Measurements from ENCODE around the gene AXL.
A peak's percentile ranks its signal among the peaks of the same experiment; 100 is the strongest.

The AXL gene

GRCh38 chr19:41244117-41244516 lies 25.1 kb downstream of the AXL start:
- Histone ChIP-seq H3K27me3 (ENCODE audit: control insufficient read depth in 1 of 2, insufficient read depth in 2 of 2, low read length in 2 of 2) (no peaks in the 10 kb centered on the region), H3K4me1 (ENCODE audit: insufficient read depth, low read length) (no peaks in the 10 kb centered on the region), H3K27ac (ENCODE audit: low read depth, low read length) (no peak overlapping the region), H3K9ac (ENCODE audit: low read length) (no peak overlapping the region), H3K9me3 (ENCODE audit: low read length) (no peaks in the 10 kb centered on the region), H3K36me3 (ENCODE audit: insufficient read depth, low read length) (peaks cover 72% of the 10 kb centered on the region), H3K4me3 (ENCODE audit: low read depth in 1 of 2, low read length in 2 of 2) (no peak overlapping the region)

- peaks cover 71% of the 10 kb centered on the region for H3K36me3 ChIP-seq (ENCODE audit: insufficient read depth, low read length)
- H3K9me3 ChIP-seq (ENCODE audit: low read length) = no peaks in the 10 kb centered on the region
- no peak overlapping the region for H3K4me3 ChIP-seq (ENCODE audit: low read depth in 1 of 2, low read length in 2 of 2)
- H3K27me3 ChIP-seq (ENCODE audit: control insufficient read depth in 1 of 2, insufficient read depth in 2 of 2, low read length in 2 of 2) = no peaks in the 10 kb centered on the region
- H3K4me1 ChIP-seq (ENCODE audit: insufficient read depth, low read length) = no peaks in the 10 kb centered on the region
- no peak overlapping the region for H3K27ac ChIP-seq (ENCODE audit: low read depth, low read length)
- no peak overlapping the region for H3K9ac ChIP-seq (ENCODE audit: low read length)
These were observed 26.8 kb downstream of the AXL start for GRCh38 chr19:41245843-41246242.

- H3K9ac ChIP-seq (ENCODE audit: low read length) = no peak overlapping the region
These were observed 29.9 kb downstream of the AXL start for GRCh38 chr19:41248895-41249294.

GRCh38 chr19:41249707-41250423 lies 30.8 kb downstream of the AXL start:
- no peaks in the 10 kb centered on the region for H3K27me3 ChIP-seq (ENCODE audit: control insufficient read depth in 1 of 2, insufficient read depth in 2 of 2, low read length in 2 of 2)
- no peak overlapping the region for H3K27ac ChIP-seq (ENCODE audit: low read depth, low read length)
- H3K4me3 ChIP-seq (ENCODE audit: low read depth in 1 of 2, low read length in 2 of 2) = no peak overlapping the region
- H3K4me1 ChIP-seq (ENCODE audit: insufficient read depth, low read length) = no peaks in the 10 kb centered on the region
- no peak overlapping the region for H3K9ac ChIP-seq (ENCODE audit: low read length)
- H3K9me3 ChIP-seq (ENCODE audit: low read length) = no peaks in the 10 kb centered on the region
- peaks cover 72% of the 10 kb centered on the region for H3K36me3 ChIP-seq (ENCODE audit: insufficient read depth, low read length)

More at GRCh38 chr19:41248895-41249294, 29.9 kb downstream of the AXL start:
- H3K9me3 ChIP-seq (ENCODE audit: low read length) = no peaks in the 10 kb centered on the region
- H3K4me1 ChIP-seq (ENCODE audit: insufficient read depth, low read length) = no peaks in the 10 kb centered on the region
- H3K36me3 ChIP-seq (ENCODE audit: insufficient read depth, low read length) = peaks cover 68% of the 10 kb centered on the region
- no peak overlapping the region for H3K27ac ChIP-seq (ENCODE audit: low read depth, low read length)
- no peaks in the 10 kb centered on the region for H3K27me3 ChIP-seq (ENCODE audit: control insufficient read depth in 1 of 2, insufficient read depth in 2 of 2, low read length in 2 of 2)
- no peak overlapping the region for H3K4me3 ChIP-seq (ENCODE audit: low read depth in 1 of 2, low read length in 2 of 2)

- H3K4me1 ChIP-seq (ENCODE audit: insufficient read depth, low read length) = no peaks in the 10 kb centered on the region
- H3K9me3 ChIP-seq (ENCODE audit: low read length) = no peaks in the 10 kb centered on the region
- H3K27ac ChIP-seq (ENCODE audit: low read depth, low read length) = no peak overlapping the region
- peaks cover 81% of the 10 kb centered on the region for H3K36me3 ChIP-seq (ENCODE audit: insufficient read depth, low read length)
- H3K9ac ChIP-seq (ENCODE audit: low read length) = no peak overlapping the region
- H3K4me3 ChIP-seq (ENCODE audit: low read depth in 1 of 2, low read length in 2 of 2) = no peak overlapping the region
- H3K27me3 ChIP-seq (ENCODE audit: control insufficient read depth in 1 of 2, insufficient read depth in 2 of 2, low read length in 2 of 2) = no peaks in the 10 kb centered on the region
These were observed 34.6 kb downstream of the AXL start for GRCh38 chr19:41253660-41254059.

- Histone ChIP-seq H3K9me3 (ENCODE audit: low read length) (no peaks in the 10 kb centered on the region), H3K36me3 (ENCODE audit: insufficient read depth, low read length) (peaks cover 79% of the 10 kb centered on the region), H3K27me3 (ENCODE audit: control insufficient read depth in 1 of 2, insufficient read depth in 2 of 2, low read length in 2 of 2) (no peaks in the 10 kb centered on the region), H3K9ac (ENCODE audit: low read length) (no peak overlapping the region), H3K4me3 (ENCODE audit: low read depth in 1 of 2, low read length in 2 of 2) (no peak overlapping the region), H3K4me1 (ENCODE audit: insufficient read depth, low read length) (no peaks in the 10 kb centered on the region), H3K27ac (ENCODE audit: low read depth, low read length) (no peak overlapping the region)
These were observed 36.1 kb downstream of the AXL start for GRCh38 chr19:41255171-41255570.

GRCh38 chr19:41261474-41262190 lies 42.6 kb downstream of the AXL start:
- Histone ChIP-seq H3K27me3 (ENCODE audit: control insufficient read depth in 1 of 2, insufficient read depth in 2 of 2, low read length in 2 of 2) (no peaks in the 10 kb centered on the region), H3K9ac (ENCODE audit: low read length) (peak overlapping the region; percentile 69), H3K9me3 (ENCODE audit: low read length) (no peaks in the 10 kb centered on the region), H3K4me3 (ENCODE audit: low read depth in 1 of 2, low read length in 2 of 2) (peak overlapping the region; percentile 38 to 97), H3K4me1 (ENCODE audit: insufficient read depth, low read length) (peaks cover 14% of the 10 kb centered on the region), H3K36me3 (ENCODE audit: insufficient read depth, low read length) (peaks cover 28% of the 10 kb centered on the region), H3K27ac (ENCODE audit: low read depth, low read length) (peak overlapping the region; percentile 66)

- Histone ChIP-seq H3K9me3 (ENCODE audit: low read length) (no peaks in the 10 kb centered on the region), H3K4me3 (ENCODE audit: low read depth in 1 of 2, low read length in 2 of 2) (peak overlapping the region; percentile 55 to 97), H3K4me1 (ENCODE audit: insufficient read depth, low read length) (peaks cover 30% of the 10 kb centered on the region), H3K36me3 (ENCODE audit: insufficient read depth, low read length) (peaks cover 20% of the 10 kb centered on the region), H3K9ac (ENCODE audit: low read length) (peak overlapping the region; percentile 93), H3K27ac (ENCODE audit: low read depth, low read length) (peak overlapping the region; percentile 66), H3K27me3 (ENCODE audit: control insufficient read depth in 1 of 2, insufficient read depth in 2 of 2, low read length in 2 of 2) (no peaks in the 10 kb centered on the region)
These were observed 44.2 kb downstream of the AXL start for GRCh38 chr19:41263042-41263849.

GRCh38 chr19:41263850-41264580 lies 45.0 kb downstream of the AXL start, which contains the start of gene HNRNPUL1:
TSS of gene HNRNPUL1 (plus strand) at chr19:41264372. CDS start at chr19:41264504, 132 bp downstream.
- Histone ChIP-seq H3K36me3 (ENCODE audit: insufficient read depth, low read length) (peaks cover 19% of the 10 kb centered on the region), H3K9me3 (ENCODE audit: low read length) (no peaks in the 10 kb centered on the region), H3K4me1 (ENCODE audit: insufficient read depth, low read length) (peaks cover 30% of the 10 kb centered on the region), H3K27me3 (ENCODE audit: control insufficient read depth in 1 of 2, insufficient read depth in 2 of 2, low read length in 2 of 2) (no peaks in the 10 kb centered on the region), H3K4me3 (ENCODE audit: low read depth in 1 of 2, low read length in 2 of 2) (peak within 1 kb of the TSS; percentile 88 to 97), H3K9ac (ENCODE audit: low read length) (peak within 1 kb of the TSS; percentile 93), H3K27ac (ENCODE audit: low read depth, low read length) (peak within 1 kb of the TSS; percentile 94)

- Histone ChIP-seq H3K27me3 (ENCODE audit: control insufficient read depth in 1 of 2, insufficient read depth in 2 of 2, low read length in 2 of 2) (no peaks in the 10 kb centered on the region), H3K27ac (ENCODE audit: low read depth, low read length) (peak overlapping the region; percentile 94), H3K9ac (ENCODE audit: low read length) (peak overlapping the region; percentile 80), H3K4me3 (ENCODE audit: low read depth in 1 of 2, low read length in 2 of 2) (peak overlapping the region; percentile 84 to 88), H3K9me3 (ENCODE audit: low read length) (no peaks in the 10 kb centered on the region), H3K36me3 (ENCODE audit: insufficient read depth, low read length) (peaks cover 20% of the 10 kb centered on the region), H3K4me1 (ENCODE audit: insufficient read depth, low read length) (peaks cover 30% of the 10 kb centered on the region)
These were observed 45.8 kb downstream of the AXL start for GRCh38 chr19:41264581-41265394.
